Neutrophil (primary cell): ENCODE results near the gene ADAD2.

Source experiments
- H3K27ac ChIP-seq: fragments of 200-600 bp; sonication (generic); 2 replicates; pipeline ENCODE4 v1.5.1; 2016; ENCODE audit warnings: mild to moderate bottlenecking, moderate library complexity
- H3K27me3 ChIP-seq: fragments of 200-600 bp; sonication (generic); 2 replicates; pipeline ENCODE4 v1.6.0; 2016; ENCODE audit warnings: mild to moderate bottlenecking
- H3K36me3 ChIP-seq: fragments of 200-600 bp; sonication (generic); 2 replicates; pipeline ENCODE4 v1.5.1; 2017
- H3K4me1 ChIP-seq, 2 experiments: fragments of 200-600 bp in 1 of 2; sonication (generic) in 1 of 2; 1 replicate in 1 of 2; 2 replicates in 1 of 2; pipeline versions ENCODE4 v1.5.1 to v1.6.1; 2013 to 2016; ENCODE audit warnings: low read depth in 1 of 2, low read length in 1 of 2, mild to moderate bottlenecking in 1 of 2, moderate library complexity in 1 of 2; ENCODE audit not compliant: control insufficient read depth in 1 of 2, insufficient read depth in 1 of 2
- H3K4me3 ChIP-seq, 2 experiments: fragments of 200-600 bp in 1 of 2; sonication (generic) in 1 of 2; 1 replicate in 1 of 2; 2 replicates in 1 of 2; pipeline ENCODE4 v1.5.1; 2013 to 2016; ENCODE audit warnings: low read depth in 1 of 2, low read length in 1 of 2, mild to moderate bottlenecking in 1 of 2, moderate library complexity in 1 of 2
- H3K9me3 ChIP-seq: fragments of 200-600 bp; sonication (generic); 2 replicates; pipeline ENCODE4 v1.5.1; 2016
- CTCF ChIP-seq: fragments of 200-600 bp; sonication (generic); IDR thresholded peaks from 2 replicates; pipeline ENCODE4 v1.5.1; 2016; ENCODE audit warnings: antibody characterized with exemption

The ADAD2 gene

GRCh38 chr16:84150926-84151325 lies 40.0 kb upstream of the ADAD2 start:
- Histone ChIP-seq H3K27ac (no peak overlapping the region), H3K9me3 (no peaks in the 10 kb centered on the region), H3K27me3 (peaks cover 49% of the 10 kb centered on the region), H3K36me3 (no peaks in the 10 kb centered on the region), H3K4me3 (no peak overlapping the region), H3K4me1 (no peaks in the 10 kb centered on the region)
- TF ChIP-seq CTCF: no peak

- H3K27me3 ChIP-seq: peaks cover 48% of the 10 kb centered on the region
- H3K36me3 ChIP-seq: no peaks in the 10 kb centered on the region
- no peak overlapping the region for H3K27ac ChIP-seq
- no peak for TF ChIP-seq CTCF
- H3K4me3 ChIP-seq: no peak overlapping the region
- H3K4me1 ChIP-seq: no peaks in the 10 kb centered on the region
- H3K9me3 ChIP-seq: no peaks in the 10 kb centered on the region
Observed at GRCh38 chr16:84153660-84154214, 37.2 kb upstream of the ADAD2 start.

GRCh38 chr16:84155226-84155625 lies 35.7 kb upstream of the ADAD2 start:
- Histone ChIP-seq H3K9me3 (no peaks in the 10 kb centered on the region), H3K4me3 (no peak overlapping the region), H3K4me1 (no peaks in the 10 kb centered on the region), H3K27ac (no peak overlapping the region), H3K27me3 (peaks cover 57% of the 10 kb centered on the region), H3K36me3 (no peaks in the 10 kb centered on the region)
- TF ChIP-seq CTCF: no peak

GRCh38 chr16:84155771-84156170 lies 35.2 kb upstream of the ADAD2 start:
- Histone ChIP-seq H3K27me3 (peaks cover 60% of the 10 kb centered on the region), H3K4me3 (no peak overlapping the region), H3K4me1 (no peaks in the 10 kb centered on the region), H3K27ac (no peak overlapping the region), H3K9me3 (no peaks in the 10 kb centered on the region), H3K36me3 (no peaks in the 10 kb centered on the region)
- no peak for TF ChIP-seq CTCF

- TF ChIP-seq CTCF: no peak
- Histone ChIP-seq H3K36me3 (no peaks in the 10 kb centered on the region), H3K27me3 (peaks cover 65% of the 10 kb centered on the region), H3K4me3 (no peak overlapping the region), H3K9me3 (no peaks in the 10 kb centered on the region), H3K27ac (no peak overlapping the region), H3K4me1 (no peaks in the 10 kb centered on the region)
Observed at GRCh38 chr16:84156342-84156784, 34.6 kb upstream of the ADAD2 start.

GRCh38 chr16:84159007-84159406 lies 31.9 kb upstream of the ADAD2 start:
- Histone ChIP-seq H3K9me3 (no peaks in the 10 kb centered on the region), H3K4me3 (no peak overlapping the region), H3K4me1 (no peaks in the 10 kb centered on the region), H3K36me3 (no peaks in the 10 kb centered on the region), H3K27me3 (peaks cover 77% of the 10 kb centered on the region), H3K27ac (no peak overlapping the region)
- no peak for TF ChIP-seq CTCF
